HCT116 (cell line): ENCODE measurements around the gene POMGNT1. TPM values are rescaled to one million over a fixed set of nuclear protein-coding genes. Genes with fewer than 3 reads are reported as not detected.
"Not testable (repeated sequence)": the region's sequence is repeated elsewhere in the genome, so short reads cannot be mapped to it uniquely, and the experiment has no call there.

Experiments
- ATAC-seq: fragments of 200-7000 bp; cut with Tn5 transposase; 2 replicates; pipeline ENCODE4 v1.9.1; 2020; ENCODE audit warnings: mild to moderate bottlenecking, moderate library complexity
- BruUV-seq: library from RNA; stranded (reverse); fragments of 400-500 nt; replicated peaks from 2 replicates; lab custom pipeline; 2021; lab: Mats Ljungman, UMichigan
- CTCF ChIA-PET: fragments of 300-600 bp; sonication (Branson Sonifier 250); formaldehyde crosslinking; loops from one replicate; lab custom pipeline; 2021; ENCODE audit warnings: antibody characterized with exemption; lab: Charles Lee
- POLR2A ChIA-PET: fragments of 300-600, 350-600 bp; sonication (Branson Sonifier 250); formaldehyde crosslinking; loops from one replicate; lab custom pipeline; 2021; ENCODE audit warnings: antibody characterized with exemption; lab: Charles Lee
- RAD21 ChIA-PET, 2 experiments: fragments of 300-600 bp; sonication (Branson Sonifier 250); formaldehyde crosslinking; loops; one replicate each; lab custom pipeline; 2023; ENCODE audit warnings: low total read pairs in 2 of 2; ENCODE audit not compliant: uncharacterized antibody in 2 of 2, unreplicated experiment in 2 of 2, low non-redundant PET in 1 of 2; lab: Charles Lee
- DNase-seq: peaks from one replicate; pipeline ENCODE4 v3.0.0-alpha.2; 2010; ENCODE audit warnings: low read depth, low spot score
- H2AFZ ChIP-seq: fragments of 200-600 bp; shearing (Covaris generic), sonication (generic); 2 replicates; pipeline ENCODE4 v1.6.1; 2017; ENCODE audit warnings: low read depth, mixed run types, mixed read lengths, antibody characterized with exemption, low read length; ENCODE audit not compliant: poor library complexity, severe bottlenecking
- H3K27ac ChIP-seq: 2 replicates; pipeline ENCODE4 v1.5.1; 2012; ENCODE audit warnings: low read depth, low read length
- H3K27me3 ChIP-seq: fragments of 200-600 bp; sonication (generic); 2 replicates; pipeline ENCODE4 v1.6.1; 2016; ENCODE audit warnings: mixed run types, low read length, mixed read lengths; ENCODE audit not compliant: insufficient read depth
- H3K36me3 ChIP-seq, 2 experiments: fragments of 200-500 bp in 1 of 2; fragments of 200-600 bp in 1 of 2; sonication (Bioruptor generic) in 1 of 2; sonication (generic) in 1 of 2; 2 replicates each; pipeline versions ENCODE4 v1.5.1 to v1.6.1; 2014 to 2016; ENCODE audit warnings: low read length in 2 of 2, inconsistent platforms in 1 of 2, mixed read lengths in 1 of 2, mixed run types in 1 of 2; ENCODE audit not compliant: insufficient read depth in 2 of 2, control insufficient read depth in 1 of 2
- H3K4me1 ChIP-seq, 2 experiments: fragments of 200-600 bp in 1 of 2; sonication (generic) in 1 of 2; 2 replicates each; pipeline versions ENCODE4 v1.5.1 to v1.6.1; 2012 to 2017; ENCODE audit warnings: low read length in 2 of 2, inconsistent platforms in 1 of 2, mild to moderate bottlenecking in 1 of 2, mixed read lengths in 1 of 2, mixed run types in 1 of 2, moderate library complexity in 1 of 2; ENCODE audit not compliant: insufficient read depth in 2 of 2, control insufficient read depth in 1 of 2
- H3K4me2 ChIP-seq: fragments of 200-600 bp; sonication (generic); 2 replicates; pipeline ENCODE4 v1.6.1; 2017; ENCODE audit warnings: mixed run types, low read length, mixed read lengths
- H3K4me3 ChIP-seq, 2 experiments: fragments of 200-600 bp in 1 of 2; sonication (generic) in 1 of 2; replicated peaks in 1 of 2; 2 replicates each; pipeline ENCODE4 v1.5.1; 2011 to 2016; ENCODE audit warnings: low read length in 2 of 2, control low read depth in 1 of 2, low read depth in 1 of 2, mild to moderate bottlenecking in 1 of 2, mixed read lengths in 1 of 2, mixed run types in 1 of 2
- H3K79me2 ChIP-seq: fragments of 200-600 bp; sonication (generic); 2 replicates; pipeline ENCODE4 v1.6.1; 2017; ENCODE audit warnings: mild to moderate bottlenecking, mixed run types, low read length, moderate library complexity, mixed read lengths; ENCODE audit not compliant: insufficient read depth
- H3K9ac ChIP-seq: fragments of 200-600 bp; sonication (generic); 2 replicates; pipeline ENCODE4 v1.6.1; 2016; ENCODE audit warnings: low read length, mixed read lengths
- H3K9me2 ChIP-seq: fragments of 200-600 bp; sonication (generic), shearing (Covaris generic); 2 replicates; pipeline ENCODE4 v1.6.1; 2017; ENCODE audit warnings: mixed run types, mild to moderate bottlenecking, moderate library complexity; ENCODE audit not compliant: insufficient read depth
- H3K9me3 ChIP-seq, 2 experiments: fragments of 200-500 bp in 1 of 2; fragments of 200-600 bp in 1 of 2; sonication (Bioruptor generic) in 1 of 2; sonication (generic) in 1 of 2; 2 replicates each; pipeline ENCODE4 v1.6.1; 2014 to 2017; ENCODE audit warnings: low read length in 2 of 2, mixed read lengths in 2 of 2, inconsistent platforms in 1 of 2, low read depth in 1 of 2, mild to moderate bottlenecking in 1 of 2, mixed run types in 1 of 2, moderate library complexity in 1 of 2; ENCODE audit not compliant: control insufficient read depth in 1 of 2, insufficient read depth in 1 of 2
- H4K20me1 ChIP-seq: fragments of 200-600 bp; sonication (generic), shearing (Covaris generic); 2 replicates; pipeline ENCODE4 v1.6.1; 2017; ENCODE audit warnings: mixed run types, mild to moderate bottlenecking, moderate library complexity; ENCODE audit not compliant: insufficient read depth
- EZH2phosphoT487 ChIP-seq: fragments of 200-600 bp; IDR thresholded peaks from 2 replicates; pipeline ENCODE4 v1.6.1; 2018; ENCODE audit warnings: antibody characterized with exemption, borderline replicate concordance
- POLR2A ChIP-seq: IDR thresholded peaks from 2 replicates; pipeline ENCODE4 v1.7.0; 2011; ENCODE audit warnings: borderline replicate concordance; ENCODE audit not compliant: insufficient read depth, insufficient read length; ENCODE audit errors: extremely low read depth
- REST ChIP-seq: IDR thresholded peaks from 2 replicates; pipeline ENCODE4 v1.6.1; 2012; ENCODE audit warnings: low read depth
- ZFX ChIP-seq: fragments of 450-650 bp; IDR thresholded peaks from 2 replicates; pipeline ENCODE4 v1.6.1; 2017
- intact Hi-C: fragments of 100-400 bp; cut with micrococcal nuclease; formaldehyde crosslinking; loops from 2 replicates; pipeline ENCODE4 v1.10.0; 2022
- total RNA-seq: library from RNA; stranded (reverse); gene quantifications from one replicate; pipeline ENCODE4 v1.2.1, GENCODE V29; 2021; ENCODE audit not compliant: unreplicated experiment

The POMGNT1 gene
- total RNA-seq, 1 experiment from 2014 or later: 97.7 TPM

DNA sequence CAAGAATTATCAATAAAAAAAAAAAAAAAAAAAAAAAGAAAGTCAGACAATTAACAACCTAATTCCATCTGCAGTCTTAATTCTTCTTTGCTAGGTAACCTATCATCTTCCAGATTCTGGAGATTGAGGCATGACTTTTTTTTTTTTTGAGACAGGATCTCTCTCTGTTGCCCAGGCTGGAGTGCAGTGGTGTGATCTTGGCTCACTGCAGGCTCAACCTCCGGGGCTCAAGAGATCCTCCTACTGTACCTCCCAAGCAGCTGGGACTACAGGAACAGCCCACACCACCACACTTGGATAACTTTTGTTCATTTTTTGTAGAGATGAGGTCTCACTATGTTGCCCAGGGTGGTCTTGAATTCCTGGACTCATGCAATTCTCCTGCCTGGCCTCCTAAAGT, 44.7 kb upstream of the POMGNT1 start:
- no peak for DNase-seq
- Histone ChIP-seq H3K4me3 (no peak overlapping the region), H3K4me1 (peaks cover 9 to 19% of the 10 kb centered on the region in 2 experiments), H3K9ac (no peak overlapping the region), H3K9me2 (no peaks in the 10 kb centered on the region), H3K36me3 (no peaks in the 10 kb centered on the region), H3K27me3 (no peaks in the 10 kb centered on the region), H4K20me1 (no peaks in the 10 kb centered on the region), H3K79me2 (peaks cover 2% of the 10 kb centered on the region), H3K9me3 (no peaks in the 10 kb centered on the region), H3K4me2 (no peak overlapping the region), H3K27ac (no peak overlapping the region), H2AFZ (no peak overlapping the region)
- POLR2A ChIA-PET: no interaction called here
- TF ChIP-seq EZH2phosphoT487 (no peak), ZFX (no peak), REST (no peak), POLR2A (no peak)
- CTCF ChIA-PET: no interaction called here
- RAD21 ChIA-PET: no interaction called here
- intact Hi-C loops: no loop called here
- no peak for ATAC-seq
- no TSS peak for BruUV-seq

- RAD21 ChIA-PET, H2AFZ ChIP-seq, H3K9me2 ChIP-seq, H4K20me1 ChIP-seq, H3K36me3 ChIP-seq, intact Hi-C loops, H3K4me2 ChIP-seq, H3K27me3 ChIP-seq, ATAC-seq, H3K27ac ChIP-seq, CTCF ChIA-PET, H3K9ac ChIP-seq, POLR2A ChIA-PET, H3K9me3 ChIP-seq, H3K4me3 ChIP-seq, BruUV-seq, DNase-seq, H3K79me2 ChIP-seq: not testable (repeated sequence)
- peaks cover 8 to 15% of the 10 kb centered on the region in 2 experiments for H3K4me1 ChIP-seq
Observed at GRCh38 chr1:46241733-46242132, 43.5 kb upstream of the POMGNT1 start.

- H3K4me3 ChIP-seq, ATAC-seq, RAD21 ChIA-PET, H3K4me1 ChIP-seq, CTCF ChIA-PET, H3K9me2 ChIP-seq, H3K4me2 ChIP-seq, intact Hi-C loops, H3K9ac ChIP-seq, BruUV-seq, POLR2A ChIA-PET, H2AFZ ChIP-seq, H3K79me2 ChIP-seq, H3K36me3 ChIP-seq, H4K20me1 ChIP-seq, DNase-seq, H3K27ac ChIP-seq, H3K9me3 ChIP-seq, H3K27me3 ChIP-seq: not testable (repeated sequence)
Observed at GRCh38 chr1:46238865-46239264, 40.6 kb upstream of the POMGNT1 start.
